Fibroblast of skin of left biceps (primary cell): ENCODE results near the gene BMP7.
"Not testable (repeated sequence)": the region's sequence is repeated elsewhere in the genome, so short reads cannot be mapped to it uniquely, and the experiment has no call there.

Experiments used
- DNase-seq, 2 experiments: peaks; one replicate each; pipeline ENCODE4 v3.0.0-alpha.2; 2013; ENCODE audit warnings: low read depth in 2 of 2

BMP7 gene

DNA sequence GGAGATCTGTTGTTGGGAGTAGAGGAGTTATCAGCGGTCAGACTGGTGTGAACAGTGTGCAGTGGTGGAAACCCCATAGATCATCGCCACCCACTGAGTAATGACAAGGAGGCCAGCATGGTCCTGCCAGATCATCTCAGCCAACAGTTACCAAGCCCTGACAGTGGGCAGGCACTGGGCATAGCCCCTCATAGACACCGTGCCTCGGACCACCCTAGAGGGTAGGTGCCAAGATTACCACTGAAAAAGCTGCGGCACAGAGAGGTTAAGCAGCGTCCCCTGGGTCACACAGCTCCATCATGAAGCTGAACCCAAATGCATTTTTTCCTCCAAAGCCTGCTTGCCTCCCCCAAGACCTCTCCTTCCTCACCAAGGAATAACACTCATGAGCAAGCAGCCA lies 21.5 kb upstream of the BMP7 start:
- no peak for DNase-seq

DNA sequence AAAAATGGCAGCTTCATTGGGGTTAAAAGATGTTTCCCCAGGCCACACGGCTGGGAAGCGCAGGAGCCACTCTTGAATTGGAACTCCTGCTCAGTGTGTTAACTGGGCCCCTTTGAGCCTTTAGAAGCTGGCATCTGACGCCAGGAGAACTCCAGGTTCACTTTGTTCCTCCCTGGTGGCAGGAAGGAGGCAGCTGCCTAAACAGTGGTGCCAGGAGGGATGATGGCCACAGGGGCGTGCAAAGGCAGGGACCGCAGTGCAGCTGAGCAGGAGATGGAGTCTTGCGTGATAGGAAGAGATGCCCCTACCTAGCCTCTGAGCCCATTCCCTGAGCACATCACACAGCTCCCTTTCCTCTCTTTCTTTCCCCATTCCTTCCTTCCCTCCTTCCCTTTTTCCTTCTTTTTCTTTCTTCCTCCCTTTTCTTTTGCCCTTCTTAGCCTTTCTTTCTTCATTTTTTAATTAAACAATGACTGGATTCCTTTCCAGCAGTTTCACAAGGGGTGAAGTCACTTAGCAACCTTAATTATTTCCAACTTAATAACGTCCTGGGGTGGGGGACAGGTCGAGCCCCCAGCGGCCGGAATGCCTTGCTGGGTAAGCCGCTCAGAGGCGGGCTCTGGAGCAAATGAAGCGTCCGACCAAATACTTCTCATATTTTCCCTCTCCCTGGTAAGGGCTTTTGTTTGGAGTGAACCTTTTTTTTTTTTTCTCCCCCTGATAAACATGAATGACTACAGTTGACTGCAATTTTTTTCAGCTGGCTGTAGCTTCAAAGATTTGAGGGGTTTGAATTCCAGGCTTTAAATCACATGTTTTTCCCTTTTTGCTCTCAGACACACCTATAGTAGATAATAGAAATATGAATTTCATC lies 20.8 kb upstream of the BMP7 start:
- DNase-seq, result no peak

GRCh38 chr20:57283860-57284259 lies 17.4 kb upstream of the BMP7 start:
- DNase-seq, result no peak

- no peak for DNase-seq
Observed at GRCh38 chr20:57282670-57283361, 16.4 kb upstream of the BMP7 start.

- no peak for DNase-seq
Observed at GRCh38 chr20:57281900-57282299, 15.5 kb upstream of the BMP7 start.

GRCh38 chr20:57280221-57280620 lies 13.8 kb upstream of the BMP7 start:
- no peak for DNase-seq

GRCh38 chr20:57279548-57279947 lies 13.1 kb upstream of the BMP7 start:
- not testable (repeated sequence) for DNase-seq

- no peak for DNase-seq
Observed at GRCh38 chr20:57278457-57278856, 12.0 kb upstream of the BMP7 start.

- no peak for DNase-seq
Observed at GRCh38 chr20:57277398-57278105, 11.1 kb upstream of the BMP7 start.

- no peak for DNase-seq
Observed at GRCh38 chr20:57276221-57276620, 9.8 kb upstream of the BMP7 start.

GRCh38 chr20:57275813-57276212 lies 9.4 kb upstream of the BMP7 start:
- DNase-seq, result no peak

GRCh38 chr20:57275334-57275733 lies 8.9 kb upstream of the BMP7 start:
- no peak for DNase-seq

DNA sequence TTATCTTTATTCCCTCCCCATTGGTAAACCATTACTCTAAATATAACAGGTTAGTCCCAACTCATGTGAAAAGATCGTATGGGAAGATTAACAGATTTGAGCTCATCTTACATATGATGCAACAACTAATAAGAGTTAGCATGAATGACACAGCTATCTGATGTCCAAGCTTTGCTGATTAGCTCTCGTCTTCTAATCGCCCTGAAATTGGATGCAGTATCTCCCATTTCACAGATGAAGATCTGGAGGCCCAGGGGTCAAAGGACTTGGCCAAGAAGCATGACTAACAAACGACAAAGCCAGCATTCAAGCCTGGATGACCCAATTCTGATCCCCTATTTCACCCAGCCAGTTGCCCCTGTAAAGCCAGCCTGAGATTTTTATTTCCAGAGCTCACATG lies 8.4 kb upstream of the BMP7 start:
- DNase-seq, result no peak

GRCh38 chr20:57274299-57274698 lies 7.9 kb upstream of the BMP7 start:
- no peak for DNase-seq

DNA sequence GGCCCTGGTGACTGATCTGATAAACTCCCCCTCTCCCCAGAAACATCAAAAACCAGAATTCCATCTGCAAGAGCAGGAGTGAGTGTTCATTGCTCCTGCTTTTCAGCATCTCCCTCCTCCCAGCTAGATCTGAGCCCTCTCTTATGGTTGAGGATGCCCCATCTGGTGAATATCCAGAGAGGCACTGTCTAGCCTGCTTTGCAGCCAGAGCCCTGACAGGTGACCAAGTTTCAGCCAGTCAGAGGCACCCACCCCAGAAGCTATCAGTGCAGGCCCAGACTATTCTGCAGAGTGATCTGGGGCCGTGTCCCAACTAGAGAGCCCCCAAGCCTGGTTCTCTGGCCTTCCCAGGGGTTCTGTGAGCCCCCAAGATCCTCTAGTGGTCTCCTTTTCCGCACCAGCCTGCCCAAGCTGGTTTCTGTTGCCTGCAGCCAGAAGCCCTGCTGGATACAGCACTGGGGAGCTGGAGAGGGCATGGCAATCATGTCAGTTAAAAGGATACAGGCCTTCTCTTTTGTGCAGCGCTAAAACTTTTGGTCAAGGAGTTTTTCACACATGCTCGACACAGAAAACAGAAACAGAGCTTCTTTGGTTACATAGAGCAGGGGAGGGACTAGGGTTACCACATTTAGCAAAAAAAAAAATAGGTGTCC lies 6.6 kb upstream of the BMP7 start:
- no peak for DNase-seq

DNA sequence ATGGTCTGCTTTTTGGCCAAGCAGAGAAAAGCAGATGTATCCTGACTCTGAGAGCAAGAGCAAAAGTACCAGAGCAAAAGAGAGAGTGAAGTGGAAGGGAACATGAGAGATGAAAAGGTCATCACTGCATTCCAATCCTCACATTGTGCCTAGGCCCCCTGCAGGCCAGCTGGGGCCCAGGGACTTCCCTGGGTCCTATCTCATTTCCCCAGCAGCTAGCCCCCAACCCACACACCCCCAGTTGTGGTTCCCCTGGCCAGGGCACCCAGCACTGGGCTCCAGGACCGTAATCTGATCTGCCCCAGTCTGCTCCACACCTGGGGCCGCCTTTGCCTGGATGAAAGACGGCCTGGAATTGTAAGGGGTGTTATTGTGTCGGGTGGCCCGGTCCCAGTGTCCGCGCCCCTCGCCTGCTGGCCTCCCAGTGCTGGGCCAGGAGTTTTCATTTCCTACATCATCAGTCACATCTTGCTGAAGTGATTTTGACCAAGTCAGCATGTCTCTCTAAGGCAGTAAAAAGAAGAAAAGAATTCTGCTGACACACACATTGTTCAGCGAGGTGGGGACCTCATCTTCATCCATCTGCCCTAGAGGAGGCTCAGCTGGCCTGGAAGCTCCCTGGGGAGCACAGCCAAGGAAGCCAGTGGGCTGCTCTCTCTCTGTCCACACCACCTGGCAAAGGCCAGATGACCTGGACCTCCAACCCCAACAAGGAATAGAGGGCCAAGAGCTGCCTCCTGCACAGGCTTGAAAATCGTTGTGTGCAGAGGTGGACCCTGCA lies 4.0 kb upstream of the BMP7 start:
- no peak for DNase-seq

DNA sequence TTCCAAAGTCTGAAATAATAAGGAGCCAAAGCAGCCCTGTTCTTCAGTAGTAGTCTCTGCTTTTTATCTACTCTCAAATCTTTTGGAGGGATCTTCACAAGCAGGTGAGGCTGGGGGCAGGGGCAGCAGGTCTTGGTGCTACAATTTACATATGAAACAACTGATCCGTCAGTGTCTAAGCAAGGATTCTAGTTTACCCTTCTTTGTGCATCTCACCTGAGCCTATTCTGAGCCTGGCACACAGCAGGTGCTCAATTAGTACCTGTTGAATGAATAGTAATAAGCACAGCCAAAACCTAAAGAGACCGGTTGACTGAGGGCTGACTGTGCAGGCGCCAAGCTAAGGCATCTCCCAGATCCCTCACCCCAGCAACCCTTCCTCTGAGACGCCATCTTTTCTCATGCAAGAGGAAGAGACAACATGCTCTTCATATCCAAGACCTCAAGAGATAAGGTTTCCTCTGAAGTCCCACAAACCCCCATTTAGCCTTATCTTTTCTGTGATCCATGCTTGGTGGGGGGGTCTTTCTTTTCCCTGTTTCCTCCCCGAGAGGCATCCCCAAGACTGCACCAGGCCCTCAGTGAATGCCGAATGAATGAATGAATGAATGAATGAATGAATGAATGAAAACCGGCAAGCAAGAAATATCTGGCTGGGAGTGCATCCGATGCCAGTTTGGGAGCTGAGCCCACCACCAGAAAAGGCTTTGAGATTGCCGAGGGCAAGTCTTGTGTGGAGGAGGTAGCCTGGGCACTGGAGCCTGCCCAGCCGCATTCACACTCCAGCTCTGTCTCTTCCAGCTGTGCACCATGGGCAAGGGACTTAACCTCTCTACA lies 2.9 kb upstream of the BMP7 start:
- DNase-seq, result no peak

GRCh38 chr20:57268399-57269076 lies 2.1 kb upstream of the BMP7 start:
- no peak for DNase-seq

GRCh38 chr20:57267158-57267821 lies 849 bp upstream of the BMP7 start:
- no peak for DNase-seq

DNA sequence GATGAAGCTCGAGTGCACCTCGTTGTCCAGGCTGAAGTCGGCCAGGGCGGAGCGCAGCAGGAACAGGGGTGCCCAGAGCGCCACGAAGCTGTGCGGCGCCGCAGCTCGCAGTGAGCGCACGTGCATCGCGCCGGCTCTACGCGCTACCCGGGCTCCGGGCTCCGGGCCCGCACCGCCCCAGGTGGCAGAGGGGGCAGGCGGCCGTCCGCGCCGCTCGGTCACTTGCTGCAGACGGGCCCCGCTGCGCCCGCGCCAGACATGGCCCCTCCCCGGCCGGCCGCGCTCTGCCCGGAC lies 497 bp downstream of the BMP7 start:
- no peak for DNase-seq
